Breast epithelium (tissue), 3 donors: ENCODE data around the gene PPP2R3A.

Experiments
- CTCF ChIP-seq, 3 donors: fragments of 450-650 bp; IDR thresholded peaks; one replicate each; pipeline ENCODE4 v1.5.1; 2016 to 2017; ENCODE audit warnings: antibody characterized with exemption in 3 of 3, mild to moderate bottlenecking in 3 of 3, moderate library complexity in 3 of 3
- POLR2A ChIP-seq: fragments of 450-650 bp; IDR thresholded peaks from one replicate; pipeline ENCODE4 v1.6.1; 2016; ENCODE audit warnings: antibody characterized with exemption, mild to moderate bottlenecking, moderate library complexity
- POLR2AphosphoS5 ChIP-seq, 3 donors: sonication (generic); formaldehyde crosslinking; IDR thresholded peaks; one replicate each; pipeline ENCODE4 v1.6.1; 2017; ENCODE audit warnings: antibody characterized with exemption in 3 of 3

GRCh38 chr3:136196401-136197158 lies 231.1 kb downstream of the PPP2R3A start:
- TF ChIP-seq POLR2A (peak; percentile 51), POLR2AphosphoS5 (IDR thresholded peaks at IDR 0.05) (peak; percentile 57 to 92 (median 88)), CTCF (IDR thresholded peaks at IDR 0.05) (no peak)
